ENCODE results near the gene CHMP6.

- TF ChIP-seq CTCF (conservative IDR thresholded peaks at IDR 0.05; ENCODE audit: low read length), result no peak
- no peak for TF ChIP-seq EZH2phosphoT487 (IDR thresholded peaks at IDR 0.05; ENCODE audit: borderline replicate concordance)
These were observed 51.0 kb downstream of the CHMP6 start for GRCh38 chr17:81042606-81043005.
